Measurements from ENCODE around the gene KLF2. TPM values are rescaled to one million over a fixed set of nuclear protein-coding genes. Genes with fewer than 3 reads are reported as not detected.
A peak's percentile ranks its signal among the peaks of the same experiment; 100 is the strongest.

The KLF2 gene
- polyA plus RNA-seq, 4 donors, result 1.1 to 25.4 (median 6.5) TPM

DNA sequence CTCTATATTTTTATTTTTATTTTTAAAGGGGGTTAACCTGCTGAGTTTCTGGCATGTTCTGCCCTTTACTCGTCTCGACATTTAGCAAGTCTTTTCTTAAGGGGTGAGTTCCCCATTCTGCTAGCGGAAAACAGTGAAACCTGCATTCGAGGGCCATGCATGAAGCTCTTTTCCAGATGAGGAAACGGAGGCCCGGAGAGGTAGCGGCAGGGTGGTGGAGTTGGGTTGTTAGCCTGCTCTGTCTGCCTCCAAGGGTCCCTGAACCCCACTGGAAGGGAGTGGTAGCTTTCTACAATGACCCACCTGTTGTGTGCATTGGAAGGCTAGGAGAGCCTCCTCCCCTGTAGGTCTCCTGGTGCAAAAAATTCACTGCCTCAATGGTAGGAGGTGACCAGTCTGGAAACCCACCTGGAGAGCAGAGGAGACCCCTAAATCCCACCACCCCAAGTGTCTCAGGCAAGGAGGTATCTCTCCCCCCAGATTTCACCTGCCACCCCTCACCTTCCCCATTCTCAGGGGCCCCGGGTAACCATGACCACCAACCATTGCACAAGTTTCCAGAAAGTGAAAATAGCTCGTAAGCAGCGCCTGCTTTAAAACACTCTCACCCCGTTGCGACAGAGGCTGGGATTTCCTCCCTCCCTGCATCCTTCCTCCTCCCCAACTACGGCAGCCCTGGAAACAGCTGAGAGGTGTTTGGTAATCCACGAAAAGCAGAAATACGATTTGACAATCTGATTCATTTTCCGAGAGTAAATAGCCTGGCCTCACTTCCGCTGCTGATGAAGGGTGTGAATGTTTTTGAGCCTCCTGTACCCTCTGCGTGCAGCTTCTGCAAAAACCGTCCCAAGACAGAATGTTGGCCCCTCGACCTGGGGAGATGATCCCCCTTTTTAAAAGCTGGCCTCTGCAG, 3.5 kb downstream of the KLF2 start:
- peak; percentile 27 to 34 for DNase-seq
- 27 to 30% (median 28%) methylated on average over 20 of the region's 20 CpGs for WGBS, 3 donors

GRCh38 chr19:16328824-16329482, 4.3 kb downstream of the KLF2 start:
- peaks cover 0 to 41% (median 12%) of the 10 kb centered on the region in 3 donors for H3K27me3 ChIP-seq (ENCODE audit: control insufficient read depth in 3 of 3, insufficient read depth in 3 of 3, low read length in 3 of 3)
- H3K36me3 ChIP-seq (ENCODE audit: control insufficient read depth in 3 of 3, insufficient read depth in 2 of 3, low read depth in 1 of 3, low read length in 3 of 3), result peaks cover 0 to 19% (median 0%) of the 10 kb centered on the region in 3 donors
- peaks cover 0 to 7% (median 3%) of the 10 kb centered on the region in 3 donors for H3K4me1 ChIP-seq (ENCODE audit: control insufficient read depth in 3 of 3, insufficient read depth in 2 of 3, low read depth in 1 of 3, low read length in 2 of 3)
- 37 to 41% (median 41%) methylated on average over 11 of the region's 11 CpGs for WGBS, 3 donors
- peak overlapping the region in 1 of 3 donors; percentile 80 for H3K27ac ChIP-seq (ENCODE audit: low read depth in 1 of 3, low read length in 2 of 3)
- no peaks in the 10 kb centered on the region for H3K9me3 ChIP-seq (ENCODE audit: control insufficient read depth in 2 of 2, insufficient read depth in 1 of 2, low read depth in 1 of 2, low read length in 1 of 2)
- FAIRE-seq (no peak), DNase-seq (no peak)
- no peak overlapping the region for H3K4me3 ChIP-seq (ENCODE audit: low read depth in 1 of 3, low read length in 3 of 3)

More for the DNA sequence above, 3.5 kb downstream of the KLF2 start:
- Histone ChIP-seq H3K4me3 (ENCODE audit: low read depth in 1 of 3, low read length in 3 of 3) (peak overlapping the region in 2 of 3 donors; percentile 13 to 96), H3K36me3 (ENCODE audit: control insufficient read depth in 3 of 3, insufficient read depth in 2 of 3, low read depth in 1 of 3, low read length in 3 of 3) (peaks cover 0 to 19% (median 0%) of the 10 kb centered on the region in 3 donors), H3K27ac (ENCODE audit: low read depth in 1 of 3, low read length in 2 of 3) (peak overlapping the region in 2 of 3 donors; percentile 45 to 80), H3K27me3 (ENCODE audit: control insufficient read depth in 3 of 3, insufficient read depth in 3 of 3, low read length in 3 of 3) (peaks cover 0 to 49% (median 12%) of the 10 kb centered on the region in 3 donors), H3K4me1 (ENCODE audit: control insufficient read depth in 3 of 3, insufficient read depth in 2 of 3, low read depth in 1 of 3, low read length in 2 of 3) (peaks cover 0 to 7% (median 3%) of the 10 kb centered on the region in 3 donors), H3K9me3 (ENCODE audit: control insufficient read depth in 2 of 2, insufficient read depth in 1 of 2, low read depth in 1 of 2, low read length in 1 of 2) (no peaks in the 10 kb centered on the region)
- FAIRE-seq, result no peak

- Histone ChIP-seq H3K36me3 (ENCODE audit: control insufficient read depth in 3 of 3, insufficient read depth in 2 of 3, low read depth in 1 of 3, low read length in 3 of 3) (peaks cover 0 to 19% (median 0%) of the 10 kb centered on the region in 3 donors), H3K9me3 (ENCODE audit: control insufficient read depth in 2 of 2, insufficient read depth in 1 of 2, low read depth in 1 of 2, low read length in 1 of 2) (no peaks in the 10 kb centered on the region), H3K27ac (ENCODE audit: low read depth in 1 of 3, low read length in 2 of 3) (no peak overlapping the region), H3K4me3 (ENCODE audit: low read depth in 1 of 3, low read length in 3 of 3) (no peak overlapping the region), H3K4me1 (ENCODE audit: control insufficient read depth in 3 of 3, insufficient read depth in 2 of 3, low read depth in 1 of 3, low read length in 2 of 3) (peaks cover 0 to 7% (median 3%) of the 10 kb centered on the region in 3 donors), H3K27me3 (ENCODE audit: control insufficient read depth in 3 of 3, insufficient read depth in 3 of 3, low read length in 3 of 3) (peaks cover 0 to 34% (median 12%) of the 10 kb centered on the region in 3 donors)
- FAIRE-seq (no peak), DNase-seq (peak; percentile 49 to 54)
- WGBS, 3 donors, result 13 to 35% (median 21%) methylated on average over 8 of the region's 8 CpGs
These were observed 5.8 kb downstream of the KLF2 start for GRCh38 chr19:16330368-16330801.

- DNase-seq (no peak), FAIRE-seq (no peak)
- Histone ChIP-seq H3K4me3 (ENCODE audit: low read depth in 1 of 3, low read length in 3 of 3) (peak overlapping the region in 1 of 3 donors; percentile 0), H3K36me3 (ENCODE audit: control insufficient read depth in 3 of 3, insufficient read depth in 2 of 3, low read depth in 1 of 3, low read length in 3 of 3) (peaks cover 0 to 18% (median 0%) of the 10 kb centered on the region in 3 donors), H3K27ac (ENCODE audit: low read depth in 1 of 3, low read length in 2 of 3) (no peak overlapping the region), H3K9me3 (ENCODE audit: control insufficient read depth in 2 of 2, insufficient read depth in 1 of 2, low read depth in 1 of 2, low read length in 1 of 2) (no peaks in the 10 kb centered on the region), H3K4me1 (ENCODE audit: control insufficient read depth in 3 of 3, insufficient read depth in 2 of 3, low read depth in 1 of 3, low read length in 2 of 3) (peaks cover 0 to 6% (median 3%) of the 10 kb centered on the region in 3 donors), H3K27me3 (ENCODE audit: control insufficient read depth in 3 of 3, insufficient read depth in 3 of 3, low read length in 3 of 3) (peaks cover 0 to 30% (median 6%) of the 10 kb centered on the region in 3 donors)
- 58 to 75% (median 63%) methylated on average over 16 of the region's 16 CpGs for WGBS, 3 donors
These were observed 6.4 kb downstream of the KLF2 start for GRCh38 chr19:16330806-16331690.

DNA sequence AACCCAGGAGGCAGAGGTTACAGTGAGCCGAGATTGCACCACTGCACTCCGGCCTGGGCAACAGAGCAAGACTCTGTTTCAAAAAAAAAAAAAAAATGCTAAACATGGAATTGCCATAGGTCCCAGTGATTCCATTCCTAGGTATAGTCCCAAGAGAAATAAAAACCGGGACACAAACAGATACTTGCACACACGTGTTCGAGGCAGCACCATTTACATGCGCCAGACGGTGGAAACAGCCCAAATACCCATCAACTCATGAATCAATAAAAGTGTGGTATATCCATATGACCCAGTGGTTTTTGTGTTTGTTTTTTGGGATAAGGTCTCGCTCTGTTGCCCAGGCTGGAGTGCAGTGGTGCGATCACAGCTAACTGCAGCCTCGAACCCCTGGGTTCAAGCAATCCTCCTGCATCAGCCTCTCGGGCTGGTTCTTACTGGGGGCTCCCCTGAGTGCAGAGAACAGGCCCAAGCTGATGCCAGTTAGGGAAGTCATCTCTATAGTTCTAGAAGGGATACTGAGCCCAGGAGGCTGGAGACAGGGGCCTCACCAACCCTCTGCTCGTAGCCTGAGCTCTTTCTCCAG, 8.5 kb downstream of the KLF2 start:
- H3K9me3 ChIP-seq (ENCODE audit: control insufficient read depth in 2 of 2, insufficient read depth in 1 of 2, low read depth in 1 of 2, low read length in 1 of 2), result no peaks in the 10 kb centered on the region
- H3K36me3 ChIP-seq (ENCODE audit: control insufficient read depth in 3 of 3, insufficient read depth in 2 of 3, low read depth in 1 of 3, low read length in 3 of 3), result peaks cover 0 to 2% (median 0%) of the 10 kb centered on the region in 3 donors
- H3K27ac ChIP-seq (ENCODE audit: low read depth in 1 of 3, low read length in 2 of 3), result no peak overlapping the region
- H3K4me1 ChIP-seq (ENCODE audit: control insufficient read depth in 3 of 3, insufficient read depth in 2 of 3, low read depth in 1 of 3, low read length in 2 of 3), result peaks cover 0 to 3% (median 1%) of the 10 kb centered on the region in 3 donors
- DNase-seq (no peak), FAIRE-seq (no peak)
- WGBS, 3 donors, result 87 to 93% (median 88%) methylated on average over 12 of the region's 12 CpGs
- H3K4me3 ChIP-seq (ENCODE audit: low read depth in 1 of 3, low read length in 3 of 3), result no peak overlapping the region
- H3K27me3 ChIP-seq (ENCODE audit: control insufficient read depth in 3 of 3, insufficient read depth in 3 of 3, low read length in 3 of 3), result peaks cover 0 to 10% (median 0%) of the 10 kb centered on the region in 3 donors

DNA sequence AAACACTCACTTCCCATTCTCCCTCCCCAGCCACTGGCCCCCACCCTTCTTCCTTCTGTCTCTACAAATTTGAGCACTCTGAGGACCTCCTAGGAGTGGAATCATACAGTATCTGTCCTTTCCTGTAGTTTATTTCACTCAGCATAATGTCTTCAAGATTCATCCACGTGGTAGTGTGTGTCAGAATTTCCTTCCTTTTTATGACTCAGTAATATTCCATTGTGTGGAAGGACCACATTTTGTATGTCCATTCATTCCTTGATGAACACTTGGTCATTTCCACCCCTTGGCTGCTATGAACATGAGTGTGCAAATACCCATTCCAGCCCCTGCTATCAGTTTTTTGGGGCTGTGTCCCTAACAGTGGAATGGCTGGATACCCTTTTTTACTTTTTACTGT, 9.8 kb downstream of the KLF2 start:
- H3K4me1 ChIP-seq (ENCODE audit: control insufficient read depth in 3 of 3, insufficient read depth in 2 of 3, low read depth in 1 of 3, low read length in 2 of 3), result peaks cover 0 to 11% (median 0%) of the 10 kb centered on the region in 3 donors
- no peaks in the 10 kb centered on the region for H3K9me3 ChIP-seq (ENCODE audit: control insufficient read depth in 2 of 2, insufficient read depth in 1 of 2, low read depth in 1 of 2, low read length in 1 of 2)
- no peak overlapping the region for H3K4me3 ChIP-seq (ENCODE audit: low read depth in 1 of 3, low read length in 3 of 3)
- H3K27me3 ChIP-seq (ENCODE audit: control insufficient read depth in 3 of 3, insufficient read depth in 3 of 3, low read length in 3 of 3), result no peaks in the 10 kb centered on the region
- FAIRE-seq, result no peak
- no peak for DNase-seq
- no peak overlapping the region for H3K27ac ChIP-seq (ENCODE audit: low read depth in 1 of 3, low read length in 2 of 3)
- no peaks in the 10 kb centered on the region for H3K36me3 ChIP-seq (ENCODE audit: control insufficient read depth in 3 of 3, insufficient read depth in 2 of 3, low read depth in 1 of 3, low read length in 3 of 3)
- 39 to 70% (median 67%) methylated on average over 1 of the region's 1 CpG for WGBS, 3 donors

DNA sequence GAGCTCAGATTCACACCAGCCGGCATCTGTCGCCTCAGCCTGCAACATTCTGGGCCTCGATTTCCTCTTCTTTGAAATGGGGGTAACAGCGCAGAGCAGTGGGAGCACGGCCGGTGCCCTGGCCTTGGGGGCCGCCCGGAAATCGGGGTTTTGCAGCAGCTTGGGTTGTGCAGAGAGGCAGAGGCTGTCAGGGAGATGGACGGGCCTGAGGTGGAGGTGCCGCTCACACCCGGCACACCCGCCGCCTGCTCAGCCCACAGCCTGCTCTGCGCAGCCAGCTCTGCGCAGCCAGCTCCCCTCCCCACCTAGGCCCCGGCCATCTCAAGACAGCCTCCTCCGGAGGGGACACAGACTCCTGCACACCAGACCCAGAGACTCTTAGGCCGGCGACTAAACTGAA, 10.6 kb downstream of the KLF2 start:
- H3K36me3 ChIP-seq (ENCODE audit: control insufficient read depth in 3 of 3, insufficient read depth in 2 of 3, low read depth in 1 of 3, low read length in 3 of 3), result no peaks in the 10 kb centered on the region

More for the DNA sequence above, 10.6 kb downstream of the KLF2 start:
- Histone ChIP-seq H3K27ac (ENCODE audit: low read depth in 1 of 3, low read length in 2 of 3) (no peak overlapping the region), H3K27me3 (ENCODE audit: control insufficient read depth in 3 of 3, insufficient read depth in 3 of 3, low read length in 3 of 3) (no peaks in the 10 kb centered on the region), H3K9me3 (ENCODE audit: control insufficient read depth in 2 of 2, insufficient read depth in 1 of 2, low read depth in 1 of 2, low read length in 1 of 2) (no peaks in the 10 kb centered on the region), H3K4me1 (ENCODE audit: control insufficient read depth in 3 of 3, insufficient read depth in 2 of 3, low read depth in 1 of 3, low read length in 2 of 3) (peaks cover 0 to 10% (median 0%) of the 10 kb centered on the region in 3 donors), H3K4me3 (ENCODE audit: low read depth in 1 of 3, low read length in 3 of 3) (no peak overlapping the region)
- DNase-seq (no peak), FAIRE-seq (no peak)
- 94 to 97% (median 94%) methylated on average over 20 of the region's 20 CpGs for whole genome bisulfite sequencing, 3 donors
